Measurements from ENCODE around the gene KCTD5. TPM values are rescaled to one million over a fixed set of nuclear protein-coding genes. Genes with fewer than 3 reads are reported as not detected.
"Not testable (repeated sequence)": the region's sequence is repeated elsewhere in the genome, so short reads cannot be mapped to it uniquely, and the experiment has no call there.

The KCTD5 gene
- total and polyA plus RNA-seq, 2 experiments from 2014 or later: 19.7 to 31.8 TPM

DNA sequence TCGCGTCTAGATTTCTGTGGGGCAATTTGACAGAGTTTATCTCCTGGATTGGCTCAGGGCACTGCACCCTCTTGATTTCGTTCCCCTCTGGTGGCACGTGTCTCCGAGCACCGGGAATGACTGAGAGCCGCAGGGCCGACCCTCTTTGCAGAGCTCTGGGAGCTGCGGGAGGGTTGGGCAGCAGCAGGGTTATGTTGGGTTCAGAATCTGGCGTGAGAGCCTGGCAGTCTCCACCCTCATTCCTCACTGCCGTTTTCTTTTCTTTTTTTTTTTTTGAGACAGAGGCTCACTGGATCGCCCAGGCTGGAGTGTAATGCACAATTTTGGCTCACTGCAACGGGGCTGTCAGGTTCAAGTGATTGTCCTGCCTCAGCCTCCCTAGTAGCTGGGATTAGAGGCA, 7.1 kb downstream of the KCTD5 start:
- H3K9me3 Mint-ChIP-seq; H3K4me2 ChIP-seq; H3K36me3 Mint-ChIP-seq (ENCODE audit: low read depth); H3K36me3 ChIP-seq (ENCODE audit: insufficient read depth); H3K9me2 ChIP-seq (ENCODE audit: insufficient read depth); H3F3A ChIP-seq (replicated peaks; ENCODE audit: low read depth); H3K27ac Mint-ChIP-seq; H2AFZ ChIP-seq; H3K4me1 Mint-ChIP-seq; DNase-seq (ENCODE audit: low spot score); H3K4me1 ChIP-seq (ENCODE audit: insufficient read depth); H4K20me1 ChIP-seq (replicated peaks; ENCODE audit: insufficient read depth); H3K4me3 Mint-ChIP-seq; ATAC-seq; H3K27me3 ChIP-seq (ENCODE audit: insufficient read depth); H3K27ac ChIP-seq (ENCODE audit: low read depth); H3K4me3 ChIP-seq: not testable (repeated sequence)
- peaks cover 11% of the 10 kb centered on the region for H3K27me3 Mint-ChIP-seq (ENCODE audit: insufficient read depth, low read depth, poor library complexity)
- H3K79me2 ChIP-seq (replicated peaks; ENCODE audit: insufficient read depth): peaks cover 47% of the 10 kb centered on the region

DNA sequence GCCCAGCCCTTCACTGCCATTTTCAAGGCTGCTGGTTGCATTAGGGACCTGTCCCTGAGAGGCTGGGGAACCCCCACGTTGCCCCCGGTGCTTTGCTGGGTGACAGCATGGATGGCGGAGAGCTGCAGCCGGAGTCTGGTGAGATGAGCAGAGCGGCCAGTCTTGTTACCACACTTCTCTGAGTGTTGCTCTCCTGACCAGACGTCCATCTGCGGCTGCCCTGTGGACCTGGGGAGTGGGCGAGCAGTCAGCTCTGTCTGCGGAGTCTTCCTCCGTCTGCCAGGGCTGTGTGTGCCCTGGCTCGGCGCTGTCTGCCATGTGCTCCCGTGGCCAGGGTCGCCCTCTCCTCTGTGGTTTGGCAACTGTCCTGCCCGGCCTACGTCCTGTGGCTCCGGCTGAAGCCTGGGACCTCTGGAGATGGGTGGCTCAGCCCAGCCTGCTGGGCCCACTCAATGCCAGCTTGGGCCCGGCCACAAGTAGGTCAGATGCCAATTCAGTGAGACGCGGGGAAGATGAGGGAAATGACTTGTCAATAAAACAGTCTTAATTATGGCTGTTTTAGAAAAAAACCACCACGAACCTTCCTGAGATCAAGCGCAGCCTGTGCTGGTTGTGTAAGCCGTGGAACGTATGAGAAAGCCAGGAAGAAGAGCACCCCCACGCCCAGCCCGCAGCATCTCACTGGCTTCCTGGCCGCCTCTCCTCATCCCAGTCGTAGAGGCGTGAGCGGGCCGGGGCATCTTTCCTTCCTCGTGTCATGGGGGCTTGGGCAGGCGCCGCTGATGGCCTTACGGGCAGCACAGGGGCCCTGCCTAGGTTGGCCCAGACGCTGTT, 7.9 kb downstream of the KCTD5 start:
- no peak overlapping the region for H2AFZ ChIP-seq
- Mint-ChIP-seq H3K9me3 (no peaks in the 10 kb centered on the region), H3K36me3 (ENCODE audit: low read depth) (no peaks in the 10 kb centered on the region), H3K4me1 (peaks cover 9% of the 10 kb centered on the region), H3K27me3 (ENCODE audit: insufficient read depth, low read depth, poor library complexity) (peaks cover 11% of the 10 kb centered on the region), H3K27ac (no peak overlapping the region; the same call in 1 of the 2 replicates), H3K4me3 (no peak overlapping the region)
- no peak overlapping the region for H3K27ac ChIP-seq (ENCODE audit: low read depth)
- no peaks in the 10 kb centered on the region for H3F3A ChIP-seq (replicated peaks; ENCODE audit: low read depth)
- H3K4me1 ChIP-seq (ENCODE audit: insufficient read depth): no peaks in the 10 kb centered on the region
- no peak for DNase-seq (ENCODE audit: low spot score)
- no peak overlapping the region for H3K4me3 ChIP-seq
- no peaks in the 10 kb centered on the region; the same call in 1 of the 2 replicates for H4K20me1 ChIP-seq (replicated peaks; ENCODE audit: insufficient read depth)
- H3K36me3 ChIP-seq (ENCODE audit: insufficient read depth): no peaks in the 10 kb centered on the region
- ATAC-seq: no peak
- peaks cover 42% of the 10 kb centered on the region for H3K79me2 ChIP-seq (replicated peaks; ENCODE audit: insufficient read depth)
- no peaks in the 10 kb centered on the region for H3K27me3 ChIP-seq (ENCODE audit: insufficient read depth)
- H3K4me2 ChIP-seq: no peak overlapping the region
- H3K9me2 ChIP-seq (ENCODE audit: insufficient read depth): no peaks in the 10 kb centered on the region
- TF ChIP-seq, protein P1, sequence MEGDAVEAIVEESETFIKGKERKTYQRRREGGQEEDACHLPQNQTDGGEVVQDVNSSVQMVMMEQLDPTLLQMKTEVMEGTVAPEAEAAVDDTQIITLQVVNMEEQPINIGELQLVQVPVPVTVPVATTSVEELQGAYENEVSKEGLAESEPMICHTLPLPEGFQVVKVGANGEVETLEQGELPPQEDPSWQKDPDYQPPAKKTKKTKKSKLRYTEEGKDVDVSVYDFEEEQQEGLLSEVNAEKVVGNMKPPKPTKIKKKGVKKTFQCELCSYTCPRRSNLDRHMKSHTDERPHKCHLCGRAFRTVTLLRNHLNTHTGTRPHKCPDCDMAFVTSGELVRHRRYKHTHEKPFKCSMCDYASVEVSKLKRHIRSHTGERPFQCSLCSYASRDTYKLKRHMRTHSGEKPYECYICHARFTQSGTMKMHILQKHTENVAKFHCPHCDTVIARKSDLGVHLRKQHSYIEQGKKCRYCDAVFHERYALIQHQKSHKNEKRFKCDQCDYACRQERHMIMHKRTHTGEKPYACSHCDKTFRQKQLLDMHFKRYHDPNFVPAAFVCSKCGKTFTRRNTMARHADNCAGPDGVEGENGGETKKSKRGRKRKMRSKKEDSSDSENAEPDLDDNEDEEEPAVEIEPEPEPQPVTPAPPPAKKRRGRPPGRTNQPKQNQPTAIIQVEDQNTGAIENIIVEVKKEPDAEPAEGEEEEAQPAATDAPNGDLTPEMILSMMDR (conservative IDR thresholded peaks at IDR 0.05; ENCODE audit: low read depth in 2 of 2): no peak
- TF ChIP-seq EZH2 (IDR thresholded peaks at IDR 0.05; ENCODE audit: low read depth, unreplicated experiment): no peak
- TF ChIP-seq ZNF331 (CRISPR knock-in tag; IDR thresholded peaks at IDR 0.05; ENCODE audit: low read depth): no peak
- TF ChIP-seq, protein P2, sequence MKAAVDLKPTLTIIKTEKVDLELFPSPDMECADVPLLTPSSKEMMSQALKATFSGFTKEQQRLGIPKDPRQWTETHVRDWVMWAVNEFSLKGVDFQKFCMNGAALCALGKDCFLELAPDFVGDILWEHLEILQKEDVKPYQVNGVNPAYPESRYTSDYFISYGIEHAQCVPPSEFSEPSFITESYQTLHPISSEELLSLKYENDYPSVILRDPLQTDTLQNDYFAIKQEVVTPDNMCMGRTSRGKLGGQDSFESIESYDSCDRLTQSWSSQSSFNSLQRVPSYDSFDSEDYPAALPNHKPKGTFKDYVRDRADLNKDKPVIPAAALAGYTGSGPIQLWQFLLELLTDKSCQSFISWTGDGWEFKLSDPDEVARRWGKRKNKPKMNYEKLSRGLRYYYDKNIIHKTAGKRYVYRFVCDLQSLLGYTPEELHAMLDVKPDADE (IDR thresholded peaks at IDR 0.05): no peak
- TF ChIP-seq JUNB (IDR thresholded peaks at IDR 0.05; ENCODE audit: unreplicated experiment): no peak
- no peak for TF ChIP-seq ZNF114 (CRISPR knock-in tag; IDR thresholded peaks at IDR 0.05)
- no peak for TF ChIP-seq POLR2AphosphoS5 (IDR thresholded peaks at IDR 0.05; ENCODE audit: low read depth)
- TF ChIP-seq, protein P3, sequence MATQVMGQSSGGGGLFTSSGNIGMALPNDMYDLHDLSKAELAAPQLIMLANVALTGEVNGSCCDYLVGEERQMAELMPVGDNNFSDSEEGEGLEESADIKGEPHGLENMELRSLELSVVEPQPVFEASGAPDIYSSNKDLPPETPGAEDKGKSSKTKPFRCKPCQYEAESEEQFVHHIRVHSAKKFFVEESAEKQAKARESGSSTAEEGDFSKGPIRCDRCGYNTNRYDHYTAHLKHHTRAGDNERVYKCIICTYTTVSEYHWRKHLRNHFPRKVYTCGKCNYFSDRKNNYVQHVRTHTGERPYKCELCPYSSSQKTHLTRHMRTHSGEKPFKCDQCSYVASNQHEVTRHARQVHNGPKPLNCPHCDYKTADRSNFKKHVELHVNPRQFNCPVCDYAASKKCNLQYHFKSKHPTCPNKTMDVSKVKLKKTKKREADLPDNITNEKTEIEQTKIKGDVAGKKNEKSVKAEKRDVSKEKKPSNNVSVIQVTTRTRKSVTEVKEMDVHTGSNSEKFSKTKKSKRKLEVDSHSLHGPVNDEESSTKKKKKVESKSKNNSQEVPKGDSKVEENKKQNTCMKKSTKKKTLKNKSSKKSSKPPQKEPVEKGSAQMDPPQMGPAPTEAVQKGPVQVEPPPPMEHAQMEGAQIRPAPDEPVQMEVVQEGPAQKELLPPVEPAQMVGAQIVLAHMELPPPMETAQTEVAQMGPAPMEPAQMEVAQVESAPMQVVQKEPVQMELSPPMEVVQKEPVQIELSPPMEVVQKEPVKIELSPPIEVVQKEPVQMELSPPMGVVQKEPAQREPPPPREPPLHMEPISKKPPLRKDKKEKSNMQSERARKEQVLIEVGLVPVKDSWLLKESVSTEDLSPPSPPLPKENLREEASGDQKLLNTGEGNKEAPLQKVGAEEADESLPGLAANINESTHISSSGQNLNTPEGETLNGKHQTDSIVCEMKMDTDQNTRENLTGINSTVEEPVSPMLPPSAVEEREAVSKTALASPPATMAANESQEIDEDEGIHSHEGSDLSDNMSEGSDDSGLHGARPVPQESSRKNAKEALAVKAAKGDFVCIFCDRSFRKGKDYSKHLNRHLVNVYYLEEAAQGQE (IDR thresholded peaks at IDR 0.05; ENCODE audit: unreplicated experiment): no peak
- no peak for TF ChIP-seq NANOG (IDR thresholded peaks at IDR 0.05; ENCODE audit: borderline replicate concordance)
- TF ChIP-seq EZH2phosphoT487 (IDR thresholded peaks at IDR 0.05; ENCODE audit: unreplicated experiment): no peak
- TF ChIP-seq CREB1 (CRISPR knock-in tag; IDR thresholded peaks at IDR 0.05; ENCODE audit: low read depth): no peak
- no peak for TF ChIP-seq STAT1 (IDR thresholded peaks at IDR 0.05; ENCODE audit: unreplicated experiment)

All from GM23338 (cell line).